ENCODE data around the gene DNASE1.

DNASE1 gene

GRCh38 chr16:3661922-3662321, 7.4 kb downstream of the DNASE1 start:
- DNase-seq (ENCODE audit: insufficient read length, low spot score) (no peak), FAIRE-seq (no peak)
- TF ChIP-seq POU2F2 (IDR thresholded peaks at IDR 0.05; ENCODE audit: low read depth, low read length) (no peak), PAX5 (IDR thresholded peaks at IDR 0.05; ENCODE audit: insufficient read depth, low read length, severe bottlenecking) (no peak), SPI1 (IDR thresholded peaks at IDR 0.05; ENCODE audit: low read depth, low read length) (no peak), POLR2A (IDR thresholded peaks at IDR 0.05; ENCODE audit: low read depth, low read length) (no peak), POLR2AphosphoS5 (IDR thresholded peaks at IDR 0.05; ENCODE audit: low read depth, low read length) (no peak), TAF1 (IDR thresholded peaks at IDR 0.05; ENCODE audit: low read depth, low read length) (no peak)

- TF ChIP-seq POLR2AphosphoS5 (IDR thresholded peaks at IDR 0.05; ENCODE audit: low read depth, low read length): no peak
- no peak for TF ChIP-seq PAX5 (IDR thresholded peaks at IDR 0.05; ENCODE audit: insufficient read depth, low read length, severe bottlenecking)
- TF ChIP-seq SPI1 (IDR thresholded peaks at IDR 0.05; ENCODE audit: low read depth, low read length): no peak
- no peak for TF ChIP-seq POU2F2 (IDR thresholded peaks at IDR 0.05; ENCODE audit: low read depth, low read length)
- TF ChIP-seq POLR2A (IDR thresholded peaks at IDR 0.05; ENCODE audit: low read depth, low read length): no peak
- TF ChIP-seq TAF1 (IDR thresholded peaks at IDR 0.05; ENCODE audit: low read depth, low read length): no peak
- DNase-seq (ENCODE audit: insufficient read length, low spot score) (no peak), FAIRE-seq (no peak)
These were observed 8.1 kb downstream of the DNASE1 start for GRCh38 chr16:3662601-3663000.

- no peak for FAIRE-seq
- no peak for DNase-seq (ENCODE audit: insufficient read length, low spot score)
- TF ChIP-seq POLR2A (IDR thresholded peaks at IDR 0.05; ENCODE audit: low read depth, low read length) (no peak), POU2F2 (IDR thresholded peaks at IDR 0.05; ENCODE audit: low read depth, low read length) (no peak), POLR2AphosphoS5 (IDR thresholded peaks at IDR 0.05; ENCODE audit: low read depth, low read length) (no peak), TAF1 (IDR thresholded peaks at IDR 0.05; ENCODE audit: low read depth, low read length) (no peak)
These were observed 9.9 kb downstream of the DNASE1 start for GRCh38 chr16:3664187-3664896.

GRCh38 chr16:3665508-3665907, 11.0 kb downstream of the DNASE1 start:
- FAIRE-seq (peak; percentile 20), DNase-seq (ENCODE audit: insufficient read length, low spot score) (no peak)
- TF ChIP-seq SPI1 (IDR thresholded peaks at IDR 0.05; ENCODE audit: low read depth, low read length): no peak
- no peak for TF ChIP-seq TAF1 (IDR thresholded peaks at IDR 0.05; ENCODE audit: low read depth, low read length)
- no peak for TF ChIP-seq POLR2A (IDR thresholded peaks at IDR 0.05; ENCODE audit: low read depth, low read length)
- no peak for TF ChIP-seq POU2F2 (IDR thresholded peaks at IDR 0.05; ENCODE audit: low read depth, low read length)
- TF ChIP-seq POLR2AphosphoS5 (IDR thresholded peaks at IDR 0.05; ENCODE audit: low read depth, low read length): no peak
- no peak for TF ChIP-seq PAX5 (IDR thresholded peaks at IDR 0.05; ENCODE audit: insufficient read depth, low read length, severe bottlenecking)

GRCh38 chr16:3668626-3669025, 14.1 kb downstream of the DNASE1 start:
- TF ChIP-seq POLR2AphosphoS5 (IDR thresholded peaks at IDR 0.05; ENCODE audit: low read depth, low read length): no peak
- TF ChIP-seq TAF1 (IDR thresholded peaks at IDR 0.05; ENCODE audit: low read depth, low read length): no peak
- TF ChIP-seq POLR2A (IDR thresholded peaks at IDR 0.05; ENCODE audit: low read depth, low read length): no peak
- no peak for TF ChIP-seq SPI1 (IDR thresholded peaks at IDR 0.05; ENCODE audit: low read depth, low read length)
- TF ChIP-seq POU2F2 (IDR thresholded peaks at IDR 0.05; ENCODE audit: low read depth, low read length): no peak
- DNase-seq (ENCODE audit: insufficient read length, low spot score) (no peak), FAIRE-seq (no peak)

- DNase-seq (ENCODE audit: insufficient read length, low spot score) (no peak), FAIRE-seq (no peak)
- no peak for TF ChIP-seq PAX5 (IDR thresholded peaks at IDR 0.05; ENCODE audit: insufficient read depth, low read length, severe bottlenecking)
- TF ChIP-seq POLR2A (IDR thresholded peaks at IDR 0.05; ENCODE audit: low read depth, low read length): no peak
- TF ChIP-seq POU2F2 (IDR thresholded peaks at IDR 0.05; ENCODE audit: low read depth, low read length): no peak
- TF ChIP-seq SPI1 (IDR thresholded peaks at IDR 0.05; ENCODE audit: low read depth, low read length): no peak
- no peak for TF ChIP-seq TAF1 (IDR thresholded peaks at IDR 0.05; ENCODE audit: low read depth, low read length)
These were observed 14.6 kb downstream of the DNASE1 start for GRCh38 chr16:3669082-3669481.

GRCh38 chr16:3670711-3671110, 16.2 kb downstream of the DNASE1 start:
- DNase-seq (ENCODE audit: insufficient read length, low spot score) (no peak), FAIRE-seq (no peak)
- no peak for TF ChIP-seq POU2F2 (IDR thresholded peaks at IDR 0.05; ENCODE audit: low read depth, low read length)
- no peak for TF ChIP-seq POLR2A (IDR thresholded peaks at IDR 0.05; ENCODE audit: low read depth, low read length)
- TF ChIP-seq TAF1 (IDR thresholded peaks at IDR 0.05; ENCODE audit: low read depth, low read length): no peak
- no peak for TF ChIP-seq PAX5 (IDR thresholded peaks at IDR 0.05; ENCODE audit: insufficient read depth, low read length, severe bottlenecking)
- TF ChIP-seq SPI1 (IDR thresholded peaks at IDR 0.05; ENCODE audit: low read depth, low read length): no peak

- no peak for TF ChIP-seq POLR2AphosphoS5 (IDR thresholded peaks at IDR 0.05; ENCODE audit: low read depth, low read length)
- no peak for TF ChIP-seq TAF1 (IDR thresholded peaks at IDR 0.05; ENCODE audit: low read depth, low read length)
- TF ChIP-seq SPI1 (IDR thresholded peaks at IDR 0.05; ENCODE audit: low read depth, low read length): no peak
- TF ChIP-seq POU2F2 (IDR thresholded peaks at IDR 0.05; ENCODE audit: low read depth, low read length): no peak
- no peak for TF ChIP-seq PAX5 (IDR thresholded peaks at IDR 0.05; ENCODE audit: insufficient read depth, low read length, severe bottlenecking)
- no peak for TF ChIP-seq POLR2A (IDR thresholded peaks at IDR 0.05; ENCODE audit: low read depth, low read length)
- DNase-seq (ENCODE audit: insufficient read length, low spot score) (no peak), FAIRE-seq (no peak)
These were observed 16.9 kb downstream of the DNASE1 start for GRCh38 chr16:3671424-3671823.

- DNase-seq (ENCODE audit: insufficient read length, low spot score): no peak
- TF ChIP-seq POU2F2 (IDR thresholded peaks at IDR 0.05; ENCODE audit: low read depth, low read length) (no peak), TAF1 (IDR thresholded peaks at IDR 0.05; ENCODE audit: low read depth, low read length) (no peak), SPI1 (IDR thresholded peaks at IDR 0.05; ENCODE audit: low read depth, low read length) (no peak), POLR2AphosphoS5 (IDR thresholded peaks at IDR 0.05; ENCODE audit: low read depth, low read length) (no peak)
- no peak for FAIRE-seq
These were observed 18.1 kb downstream of the DNASE1 start for GRCh38 chr16:3672571-3673041.

- TF ChIP-seq POU2F2 (IDR thresholded peaks at IDR 0.05; ENCODE audit: low read depth, low read length) (no peak), SPI1 (IDR thresholded peaks at IDR 0.05; ENCODE audit: low read depth, low read length) (no peak), TAF1 (IDR thresholded peaks at IDR 0.05; ENCODE audit: low read depth, low read length) (no peak), PAX5 (IDR thresholded peaks at IDR 0.05; ENCODE audit: insufficient read depth, low read length, severe bottlenecking) (no peak), POLR2AphosphoS5 (IDR thresholded peaks at IDR 0.05; ENCODE audit: low read depth, low read length) (no peak), POLR2A (IDR thresholded peaks at IDR 0.05; ENCODE audit: low read depth, low read length) (no peak)
- no peak for FAIRE-seq
- no peak for DNase-seq (ENCODE audit: insufficient read length, low spot score)
These were observed 18.7 kb downstream of the DNASE1 start for GRCh38 chr16:3673201-3673600.
